K562 (cell line): ENCODE measurements around the gene OTUD5. TPM values are rescaled to one million over a fixed set of nuclear protein-coding genes. Genes with fewer than 3 reads are reported as not detected.

Experiments
- ARID1B ChIP-seq: fragments of 450-650 bp; IDR thresholded peaks from 2 replicates; pipeline ENCODE4 v1.6.1; 2016; ENCODE audit warnings: antibody characterized with exemption, mild to moderate bottlenecking, inconsistent platforms
- BRF1 ChIP-seq: IDR thresholded peaks from 3 replicates; pipeline ENCODE4 v1.6.1; 2011; ENCODE audit warnings: borderline replicate concordance, mild to moderate bottlenecking; ENCODE audit not compliant: insufficient read length; ENCODE audit errors: extremely low read depth
- CHCHD3 ChIP-seq: fragments of 250-450 bp; sonication (Bioruptor Pico); IDR thresholded peaks from 2 replicates; pipeline ENCODE4 v2.1.2; 2022; ENCODE audit warnings: mild to moderate bottlenecking
- CREBBP ChIP-seq: IDR thresholded peaks from one replicate; pipeline ENCODE4 v1.6.1; 2012; ENCODE audit warnings: low read depth, mild to moderate bottlenecking, control low read depth, inconsistent platforms, low read length
- EZH2 ChIP-seq: IDR thresholded peaks from 2 replicates; pipeline ENCODE4 v1.6.1; 2012; ENCODE audit warnings: low read depth, mild to moderate bottlenecking, inconsistent platforms, low read length, borderline replicate concordance
- HIVEP1 ChIP-seq: fragments of 250-450 bp; sonication (Bioruptor Pico); IDR thresholded peaks from 2 replicates; pipeline ENCODE4 v1.4.0; 2020; ENCODE audit warnings: mild to moderate bottlenecking
- KLF13 ChIP-seq: fragments of 450-650 bp; IDR thresholded peaks from 2 replicates; pipeline ENCODE4 v1.6.1; 2016; ENCODE audit warnings: missing genetic modification characterization, low read depth, mild to moderate bottlenecking, missing compliant biosample characterization, moderate library complexity, borderline replicate concordance
- MAX ChIP-seq: sonication (generic); formaldehyde crosslinking; IDR thresholded peaks from 2 replicates; pipeline ENCODE4 v1.9.0; 2022; ENCODE audit warnings: mild to moderate bottlenecking, missing genetic modification reagents
- PCBP1 ChIP-seq: fragments of 200-400 bp; formaldehyde crosslinking; IDR thresholded peaks from 2 replicates; pipeline ENCODE4 v1.6.1; 2018; ENCODE audit warnings: mild to moderate bottlenecking, low read depth, low read length; ENCODE audit not compliant: poor library complexity, severe bottlenecking
- POLR2A ChIP-seq: fragments of 450-650 bp; conservative IDR thresholded peaks from 2 replicates; pipeline ENCODE4 v1.6.1; 2016
- SIN3B ChIP-seq: fragments of 450-650 bp; IDR thresholded peaks from 2 replicates; pipeline ENCODE4 v1.6.1; 2017; ENCODE audit warnings: low read depth, mild to moderate bottlenecking, moderate library complexity
- TGIF2 ChIP-seq: sonication (generic); formaldehyde crosslinking; IDR thresholded peaks from 2 replicates; pipeline ENCODE4 v1.8.1; 2022; ENCODE audit warnings: mild to moderate bottlenecking, missing genetic modification reagents, moderate library complexity
- THRAP3 ChIP-seq: fragments of 450-650 bp; IDR thresholded peaks from 2 replicates; pipeline ENCODE4 v1.6.1; 2016; ENCODE audit warnings: mild to moderate bottlenecking, inconsistent platforms, borderline replicate concordance
- ZBTB9 ChIP-seq: fragments of 450-650 bp; formaldehyde crosslinking; IDR thresholded peaks from 2 replicates; pipeline ENCODE4 v1.4.0; 2020; ENCODE audit warnings: mild to moderate bottlenecking, moderate library complexity
- ZNF583 ChIP-seq: fragments of 250-450 bp; sonication (Bioruptor Pico); IDR thresholded peaks from 2 replicates; pipeline ENCODE4 v1.4.0; 2020
- ZNF76 ChIP-seq: fragments of 250-450 bp; sonication (Bioruptor Pico); IDR thresholded peaks from 2 replicates; pipeline ENCODE4 v1.4.0; 2020; ENCODE audit warnings: mild to moderate bottlenecking, moderate library complexity, borderline replicate concordance
- ZNF79 ChIP-seq: fragments of 250-450 bp; sonication (Bioruptor Pico); IDR thresholded peaks from 2 replicates; pipeline ENCODE4 v1.4.0; 2020; ENCODE audit warnings: low read depth, mild to moderate bottlenecking, moderate library complexity
- polyA plus RNA-seq, 8 experiments: library from polyadenylated mRNA; depleted of rRNA in 4 of 8; stranded (reverse) in 5 of 8; unstranded in 3 of 8; fragments of >200 nt; fragmentation: Nextera tagmentation in 2 of 8; fragmentation: Illumina TruSeq in 1 of 8; extraction: Ambion mirVana in 2 of 8; extraction: Trizol in 1 of 8; gene quantifications; 2 replicates each; pipeline versions ENCODE4 v1.2.1 to v1.2.3, GENCODE V29; 2011 to 2014; ENCODE audit warnings: inconsistent platforms in 1 of 8, missing spikeins in 1 of 8
- total RNA-seq, 7 experiments: library from RNA; depleted of rRNA in 6 of 7; stranded (reverse); fragments of >200 nt in 6 of 7; fragmentation: Illumina TruSeq in 2 of 7; extraction: Trizol in 2 of 7; gene quantifications; 2 replicates each; pipeline versions ENCODE4 v1.2.1 to v1.2.3, GENCODE V29; 2011 to 2021; ENCODE audit warnings: low replicate concordance in 1 of 7
- TF ChIP-seq, protein P1 (sequence below), 2 experiments: fragments of 450-650 bp in 1 of 2; IDR thresholded peaks; 2 replicates each; pipeline ENCODE4 v1.6.1; 2011 to 2017; ENCODE audit warnings: low read depth in 2 of 2, antibody characterized with exemption in 1 of 2, borderline replicate concordance in 1 of 2, low read length in 1 of 2, mild to moderate bottlenecking in 1 of 2, mixed read lengths in 1 of 2; ENCODE audit not compliant: control insufficient read depth in 1 of 2
- TF ChIP-seq, protein P2 (sequence below): sonication (generic); formaldehyde crosslinking; IDR thresholded peaks from 2 replicates; pipeline ENCODE4 v1.8.1; 2023; ENCODE audit warnings: mild to moderate bottlenecking, missing genetic modification reagents

The OTUD5 gene
- total and polyA plus RNA-seq, 9 of the 15 experiments (the other 6 are each of a cell fraction or from before 2014, with no cell fraction given), result 3.6 to 102 (median 59.0) TPM

DNA sequence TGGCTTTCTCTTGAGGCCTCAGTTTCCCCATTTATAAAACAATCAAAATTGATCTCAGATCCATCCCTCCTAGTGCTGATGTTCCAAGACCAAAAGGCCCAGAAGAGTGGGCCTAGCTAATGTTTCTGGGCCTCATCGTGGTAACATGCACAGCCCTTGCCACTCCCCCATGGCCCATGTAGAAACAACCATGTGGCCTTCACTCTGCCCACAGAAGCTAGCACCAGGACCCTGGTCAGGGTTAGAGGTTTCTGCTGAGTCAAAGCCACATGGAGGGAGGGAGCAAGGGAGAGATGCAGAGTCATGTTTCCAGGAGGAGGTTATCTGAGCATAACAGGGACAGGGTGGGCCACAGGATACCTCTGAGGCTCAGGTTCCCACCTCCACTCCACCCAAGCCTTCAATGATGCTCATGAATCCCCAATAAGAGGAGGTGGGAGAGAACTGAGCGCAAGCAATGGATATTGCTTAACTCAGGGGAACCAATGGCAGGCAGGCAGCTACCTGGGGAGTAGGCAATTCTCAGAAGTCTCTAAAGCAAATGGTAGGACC, 16.9 kb downstream of the OTUD5 start (continued):
- TF ChIP-seq, protein P1, sequence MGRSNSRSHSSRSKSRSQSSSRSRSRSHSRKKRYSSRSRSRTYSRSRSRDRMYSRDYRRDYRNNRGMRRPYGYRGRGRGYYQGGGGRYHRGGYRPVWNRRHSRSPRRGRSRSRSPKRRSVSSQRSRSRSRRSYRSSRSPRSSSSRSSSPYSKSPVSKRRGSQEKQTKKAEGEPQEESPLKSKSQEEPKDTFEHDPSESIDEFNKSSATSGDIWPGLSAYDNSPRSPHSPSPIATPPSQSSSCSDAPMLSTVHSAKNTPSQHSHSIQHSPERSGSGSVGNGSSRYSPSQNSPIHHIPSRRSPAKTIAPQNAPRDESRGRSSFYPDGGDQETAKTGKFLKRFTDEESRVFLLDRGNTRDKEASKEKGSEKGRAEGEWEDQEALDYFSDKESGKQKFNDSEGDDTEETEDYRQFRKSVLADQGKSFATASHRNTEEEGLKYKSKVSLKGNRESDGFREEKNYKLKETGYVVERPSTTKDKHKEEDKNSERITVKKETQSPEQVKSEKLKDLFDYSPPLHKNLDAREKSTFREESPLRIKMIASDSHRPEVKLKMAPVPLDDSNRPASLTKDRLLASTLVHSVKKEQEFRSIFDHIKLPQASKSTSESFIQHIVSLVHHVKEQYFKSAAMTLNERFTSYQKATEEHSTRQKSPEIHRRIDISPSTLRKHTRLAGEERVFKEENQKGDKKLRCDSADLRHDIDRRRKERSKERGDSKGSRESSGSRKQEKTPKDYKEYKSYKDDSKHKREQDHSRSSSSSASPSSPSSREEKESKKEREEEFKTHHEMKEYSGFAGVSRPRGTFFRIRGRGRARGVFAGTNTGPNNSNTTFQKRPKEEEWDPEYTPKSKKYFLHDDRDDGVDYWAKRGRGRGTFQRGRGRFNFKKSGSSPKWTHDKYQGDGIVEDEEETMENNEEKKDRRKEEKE (IDR thresholded peaks at IDR 0.05; ENCODE audit: borderline replicate concordance in 1 of 2, control insufficient read depth in 1 of 2, low read depth in 2 of 2, low read length in 1 of 2), result no peak
- TF ChIP-seq CHCHD3 (CRISPR knock-in tag) (no peak), SIN3B (no peak), HIVEP1 (CRISPR knock-in tag) (0 out of 2 replicates have a peak, but pooled peaks have one; percentile 63), CREBBP (no peak), ARID1B (peak; percentile 94), ZNF76 (no peak), ZBTB9 (CRISPR knock-in tag) (0 out of 2 replicates have a peak, but pooled peaks have one; percentile 45), THRAP3 (no peak), MAX (CRISPR knock-in tag) (peak; percentile 77), ZNF79 (no peak), KLF13 (tag) (no peak), BRF1 (no peak), EZH2 (no peak), TGIF2 (CRISPR knock-in tag) (no peak), ZNF583 (peak; percentile 84), POLR2A (no peak), PCBP1 (no peak)
- TF ChIP-seq, protein P2, sequence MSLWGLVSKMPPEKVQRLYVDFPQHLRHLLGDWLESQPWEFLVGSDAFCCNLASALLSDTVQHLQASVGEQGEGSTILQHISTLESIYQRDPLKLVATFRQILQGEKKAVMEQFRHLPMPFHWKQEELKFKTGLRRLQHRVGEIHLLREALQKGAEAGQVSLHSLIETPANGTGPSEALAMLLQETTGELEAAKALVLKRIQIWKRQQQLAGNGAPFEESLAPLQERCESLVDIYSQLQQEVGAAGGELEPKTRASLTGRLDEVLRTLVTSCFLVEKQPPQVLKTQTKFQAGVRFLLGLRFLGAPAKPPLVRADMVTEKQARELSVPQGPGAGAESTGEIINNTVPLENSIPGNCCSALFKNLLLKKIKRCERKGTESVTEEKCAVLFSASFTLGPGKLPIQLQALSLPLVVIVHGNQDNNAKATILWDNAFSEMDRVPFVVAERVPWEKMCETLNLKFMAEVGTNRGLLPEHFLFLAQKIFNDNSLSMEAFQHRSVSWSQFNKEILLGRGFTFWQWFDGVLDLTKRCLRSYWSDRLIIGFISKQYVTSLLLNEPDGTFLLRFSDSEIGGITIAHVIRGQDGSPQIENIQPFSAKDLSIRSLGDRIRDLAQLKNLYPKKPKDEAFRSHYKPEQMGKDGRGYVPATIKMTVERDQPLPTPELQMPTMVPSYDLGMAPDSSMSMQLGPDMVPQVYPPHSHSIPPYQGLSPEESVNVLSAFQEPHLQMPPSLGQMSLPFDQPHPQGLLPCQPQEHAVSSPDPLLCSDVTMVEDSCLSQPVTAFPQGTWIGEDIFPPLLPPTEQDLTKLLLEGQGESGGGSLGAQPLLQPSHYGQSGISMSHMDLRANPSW (CRISPR knock-in tag), result no peak
